ENCODE measurements around the gene CUTA. TPM values are rescaled to one million over a fixed set of nuclear protein-coding genes. Genes with fewer than 3 reads are reported as not detected.

The CUTA gene
- total RNA-seq, 6 experiments from 2014 or later: 81.4 to 114 (median 97.4) TPM

DNA sequence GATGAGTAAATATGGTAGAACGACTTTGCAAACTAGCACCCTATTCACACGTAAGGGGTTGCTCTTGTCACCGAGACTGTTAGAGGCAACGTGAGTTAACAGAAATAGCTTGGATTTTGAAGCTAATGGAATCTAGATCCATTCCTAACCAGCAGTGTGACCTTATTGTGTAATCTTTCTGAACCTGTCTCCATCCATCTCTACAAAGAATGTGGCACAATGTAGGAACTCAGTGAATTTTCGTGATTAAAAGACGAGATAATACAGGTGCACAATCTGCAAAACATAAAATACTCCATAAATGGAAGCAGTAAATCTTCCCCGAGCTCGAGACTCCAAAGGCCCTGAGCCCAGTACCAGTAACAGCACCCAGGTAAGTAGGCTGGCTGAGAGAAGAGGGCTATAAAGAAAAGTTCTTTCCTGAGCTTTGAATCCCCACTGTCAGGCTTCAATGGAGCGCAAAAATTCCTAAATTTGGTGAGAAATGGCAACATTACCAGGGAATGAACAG is 27.1 kb downstream of the CUTA start:
- TF ChIP-seq, protein P1, sequence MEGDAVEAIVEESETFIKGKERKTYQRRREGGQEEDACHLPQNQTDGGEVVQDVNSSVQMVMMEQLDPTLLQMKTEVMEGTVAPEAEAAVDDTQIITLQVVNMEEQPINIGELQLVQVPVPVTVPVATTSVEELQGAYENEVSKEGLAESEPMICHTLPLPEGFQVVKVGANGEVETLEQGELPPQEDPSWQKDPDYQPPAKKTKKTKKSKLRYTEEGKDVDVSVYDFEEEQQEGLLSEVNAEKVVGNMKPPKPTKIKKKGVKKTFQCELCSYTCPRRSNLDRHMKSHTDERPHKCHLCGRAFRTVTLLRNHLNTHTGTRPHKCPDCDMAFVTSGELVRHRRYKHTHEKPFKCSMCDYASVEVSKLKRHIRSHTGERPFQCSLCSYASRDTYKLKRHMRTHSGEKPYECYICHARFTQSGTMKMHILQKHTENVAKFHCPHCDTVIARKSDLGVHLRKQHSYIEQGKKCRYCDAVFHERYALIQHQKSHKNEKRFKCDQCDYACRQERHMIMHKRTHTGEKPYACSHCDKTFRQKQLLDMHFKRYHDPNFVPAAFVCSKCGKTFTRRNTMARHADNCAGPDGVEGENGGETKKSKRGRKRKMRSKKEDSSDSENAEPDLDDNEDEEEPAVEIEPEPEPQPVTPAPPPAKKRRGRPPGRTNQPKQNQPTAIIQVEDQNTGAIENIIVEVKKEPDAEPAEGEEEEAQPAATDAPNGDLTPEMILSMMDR (IDR thresholded peaks at IDR 0.05): no peak
- TF ChIP-seq POLR2A (IDR thresholded peaks at IDR 0.05): no peak
- H3K27me3 ChIP-seq: no peaks in the 10 kb centered on the region
- H3K27ac ChIP-seq: peak overlapping the region; percentile 70 to 84 (median 84)
- DNase-seq (no peak), ATAC-seq (no peak)
- H3K9me3 ChIP-seq: no peaks in the 10 kb centered on the region
- no peaks in the 10 kb centered on the region for H3K36me3 ChIP-seq
- H3K4me1 ChIP-seq: peaks cover 0 to 9% (median 3%) of the 10 kb centered on the region in 4 donors
- H3K4me3 ChIP-seq: peak overlapping the region in 1 of 3 donors; percentile 56
- WGBS (ENCODE audit: insufficient coverage, low coverage, low lambda C conversion rate, missing lambda C conversion rate): 81% methylated on average over 9 of the region's 9 CpGs
- intact Hi-C loops (cut with DNase I): no loop called here

DNA sequence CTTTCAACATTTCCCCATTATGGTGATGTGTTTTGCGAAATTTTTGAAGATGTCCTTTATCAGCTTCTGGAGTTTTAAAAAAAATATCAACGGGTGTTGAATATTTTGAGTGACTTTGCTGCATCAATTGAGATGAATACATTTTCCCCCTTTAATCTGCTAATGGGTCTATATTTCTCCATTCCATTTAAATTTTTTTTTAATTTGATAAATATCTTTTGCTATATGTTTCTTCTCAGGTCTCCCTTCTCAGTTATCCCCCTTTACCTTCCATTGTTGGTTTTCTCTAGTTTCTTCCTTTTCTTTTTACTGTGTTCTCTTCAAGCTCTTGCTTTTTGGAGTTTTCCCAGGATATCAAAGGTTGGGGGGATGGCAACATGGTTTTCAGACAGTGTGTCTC is 27.7 kb downstream of the CUTA start:
- Histone ChIP-seq H3K9me3 (no peaks in the 10 kb centered on the region), H3K4me1 (peaks cover 0 to 9% (median 3%) of the 10 kb centered on the region in 4 donors), H3K27me3 (no peaks in the 10 kb centered on the region), H3K4me3 (no peak overlapping the region), H3K36me3 (no peaks in the 10 kb centered on the region), H3K27ac (no peak overlapping the region)
- WGBS (ENCODE audit: insufficient coverage, low coverage, low lambda C conversion rate, missing lambda C conversion rate): 92% methylated on average over 2 of the region's 2 CpGs
- intact Hi-C loops (cut with DNase I): no loop called here
- ATAC-seq (no peak), DNase-seq (no peak)
- no peak for TF ChIP-seq POLR2A (IDR thresholded peaks at IDR 0.05)
- TF ChIP-seq, protein P1 (IDR thresholded peaks at IDR 0.05): no peak

DNA sequence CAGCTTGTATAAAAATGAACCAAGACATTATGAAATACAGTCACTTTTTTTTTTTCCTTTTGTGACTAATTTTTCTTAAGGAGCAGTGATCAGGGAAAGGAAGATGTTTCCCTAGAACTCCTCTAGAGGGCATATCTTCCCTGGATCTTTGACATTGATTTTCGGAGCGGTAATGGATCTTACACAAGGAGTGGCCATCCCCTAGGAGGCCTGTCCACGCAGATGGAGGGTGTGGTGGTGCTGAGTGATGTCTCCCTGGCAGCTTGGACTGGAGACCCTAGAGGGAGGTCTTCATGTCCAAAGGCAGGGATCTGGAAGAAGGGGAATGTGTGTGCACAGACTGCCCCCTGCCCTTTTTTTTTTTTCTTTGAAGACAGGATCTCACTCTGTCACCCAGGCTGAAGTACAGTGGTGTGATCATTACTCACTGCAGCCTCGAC is 33.3 kb downstream of the CUTA start:
- intact Hi-C loops (cut with DNase I): no loop called here
- Histone ChIP-seq H3K36me3 (no peaks in the 10 kb centered on the region), H3K4me1 (no peaks in the 10 kb centered on the region), H3K27ac (no peak overlapping the region), H3K9me3 (no peaks in the 10 kb centered on the region), H3K4me3 (no peak overlapping the region), H3K27me3 (no peaks in the 10 kb centered on the region)
- DNase-seq: no peak
- peak in 1 of 4 donors; percentile 27 for ATAC-seq
- TF ChIP-seq, protein P1 (IDR thresholded peaks at IDR 0.05): peak in 1 of 4 donors; percentile 6
- TF ChIP-seq POLR2A (IDR thresholded peaks at IDR 0.05): no peak
- WGBS (ENCODE audit: insufficient coverage, low coverage, low lambda C conversion rate, missing lambda C conversion rate): 38% methylated on average over 4 of the region's 4 CpGs

DNA sequence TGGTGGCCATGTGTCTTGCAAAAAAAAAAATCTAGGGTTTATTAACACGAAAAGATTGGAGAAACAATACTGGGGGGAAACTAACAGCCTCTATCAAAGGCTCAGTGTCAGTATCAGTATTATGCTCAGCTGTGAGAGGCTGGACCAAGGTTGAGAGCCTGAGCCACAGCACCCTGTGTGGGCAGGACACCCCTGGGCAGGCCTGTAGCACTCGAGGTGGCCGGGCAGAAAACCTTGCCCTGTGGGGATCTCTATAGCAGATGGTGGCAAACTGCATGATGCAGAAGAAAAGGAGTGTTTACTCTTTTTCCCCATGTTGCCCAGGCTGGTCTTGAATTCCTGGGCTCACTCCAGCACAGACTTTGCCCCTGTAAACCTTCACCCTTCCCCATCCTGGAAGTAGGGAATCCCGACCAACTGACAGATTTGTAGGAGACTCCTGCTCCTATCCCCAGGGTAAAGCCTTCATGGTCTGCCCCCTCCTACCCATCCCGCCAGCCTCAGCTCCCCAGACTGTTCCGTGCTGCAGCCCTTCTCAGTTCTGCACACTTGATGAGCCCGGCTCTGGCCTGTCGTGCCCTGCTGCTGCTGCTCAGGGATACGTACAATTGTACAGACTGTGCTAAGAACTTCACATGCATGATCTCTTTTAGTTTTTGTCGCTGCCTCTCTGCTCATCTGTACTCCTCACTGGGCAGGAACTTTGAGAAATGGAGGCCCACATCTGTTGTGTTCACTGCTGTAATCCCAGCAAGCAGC is 34.3 kb downstream of the CUTA start:
- Histone ChIP-seq H3K9me3 (no peaks in the 10 kb centered on the region), H3K27me3 (no peaks in the 10 kb centered on the region), H3K4me1 (no peaks in the 10 kb centered on the region), H3K27ac (no peak overlapping the region), H3K36me3 (no peaks in the 10 kb centered on the region), H3K4me3 (no peak overlapping the region)
- intact Hi-C loops (cut with DNase I): no loop called here
- DNase-seq (no peak), ATAC-seq (peak in 1 of 4 donors; percentile 12)
- WGBS (ENCODE audit: insufficient coverage, low coverage, low lambda C conversion rate, missing lambda C conversion rate): 59% methylated on average over 2 of the region's 10 CpGs
- TF ChIP-seq POLR2A (IDR thresholded peaks at IDR 0.05): no peak
- TF ChIP-seq, protein P1 (IDR thresholded peaks at IDR 0.05): no peak

All from right lobe of liver (tissue), 6 donors.